Measurements from ENCODE around the gene RABGAP1.

Gene RABGAP1

DNA sequence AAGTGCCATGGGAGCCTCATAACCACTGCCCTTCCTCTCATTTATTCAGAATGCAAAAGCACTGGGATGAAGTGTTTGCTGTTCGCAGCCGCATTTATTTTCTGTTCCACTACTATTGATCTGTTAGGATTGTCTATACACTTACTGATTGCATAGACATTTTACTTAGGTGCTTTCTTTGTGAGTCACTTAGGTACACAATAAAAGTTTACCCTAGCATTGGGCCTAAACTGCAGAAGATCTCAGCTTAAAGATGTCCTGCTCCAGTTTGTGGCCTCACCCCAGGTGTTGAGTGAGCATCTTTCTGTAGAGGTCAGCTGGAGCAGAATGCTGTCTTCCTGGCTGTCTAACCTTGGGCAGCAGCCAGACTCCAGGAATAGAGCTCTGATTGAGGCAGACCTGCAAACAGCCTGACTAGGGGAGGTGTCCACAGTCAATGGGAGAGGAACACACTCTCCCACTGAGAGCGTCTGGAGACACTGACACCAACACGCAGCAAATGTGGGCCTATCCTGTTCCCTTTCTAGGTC, 146.6 kb downstream of the RABGAP1 start:
- DNase-seq: no peak

DNA sequence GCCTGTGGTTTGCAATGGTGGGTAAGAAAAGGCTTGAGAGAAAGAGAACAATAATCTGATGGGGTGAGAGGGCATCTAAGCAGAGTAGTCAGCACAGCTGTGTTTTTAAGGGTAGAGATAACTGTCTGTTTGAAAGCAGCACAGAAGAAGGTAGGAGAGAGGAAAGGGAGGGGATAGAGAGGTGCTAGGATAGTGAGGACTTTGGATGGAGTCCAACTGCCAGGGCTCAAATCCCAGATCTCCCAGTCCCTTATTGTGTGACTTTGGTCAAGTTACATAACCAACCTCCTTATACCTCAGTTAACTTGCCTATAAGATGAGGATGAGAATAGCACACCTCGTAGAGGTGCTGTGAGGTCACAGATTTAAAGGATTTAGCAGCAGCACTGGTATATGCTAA, 148.2 kb downstream of the RABGAP1 start:
- no peak for DNase-seq

DNA sequence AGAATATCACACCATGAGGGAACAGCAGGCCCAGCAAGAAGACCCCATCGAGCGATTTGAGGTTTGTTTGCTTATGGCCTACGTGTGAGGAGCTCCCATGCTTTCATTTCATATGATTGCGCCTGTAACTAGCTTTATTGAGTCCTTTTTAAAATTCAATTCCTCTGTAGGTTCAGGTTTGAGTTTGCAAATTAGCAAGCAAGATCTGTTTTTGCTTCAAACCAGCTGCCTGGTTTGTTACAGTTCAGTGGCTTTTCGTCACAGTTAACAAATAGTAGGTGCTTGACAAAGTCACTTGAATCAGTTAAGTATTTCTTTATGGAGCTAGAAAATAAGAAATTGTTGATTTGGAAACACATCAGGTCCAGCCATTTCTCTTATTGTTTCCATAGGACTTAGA, 149.0 kb downstream of the RABGAP1 start:
- DNase-seq: no peak

DNA sequence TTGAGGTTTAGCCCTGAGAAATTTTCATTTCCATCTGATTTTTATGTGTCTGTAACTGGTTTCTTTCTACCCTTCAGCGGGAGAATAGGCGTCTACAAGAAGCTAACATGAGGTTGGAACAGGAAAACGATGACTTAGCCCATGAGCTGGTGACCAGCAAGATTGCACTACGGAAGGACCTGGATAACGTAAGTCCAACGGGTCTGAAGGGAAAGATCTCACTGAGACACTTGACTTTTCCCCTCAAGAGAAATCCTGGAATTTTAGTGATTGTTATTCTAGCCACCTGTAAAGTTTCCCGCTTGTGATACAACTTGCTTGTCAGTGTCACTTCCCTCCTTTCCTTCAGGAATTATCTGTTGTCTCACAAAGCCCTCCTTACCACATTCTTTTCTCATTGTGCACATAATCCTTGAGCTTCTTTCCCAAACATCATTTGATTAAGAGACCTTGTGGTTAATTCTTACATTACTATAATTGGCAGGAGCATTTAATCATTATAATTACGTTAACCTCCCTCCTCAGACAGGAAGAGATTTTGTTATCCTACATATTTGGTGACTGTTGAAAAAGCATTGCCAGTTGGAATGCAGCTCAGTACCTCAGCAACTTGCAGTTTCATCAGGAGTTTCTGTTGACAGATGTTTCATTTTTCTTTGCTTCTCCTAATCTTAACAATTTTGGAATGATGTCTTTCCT, 149.5 kb downstream of the RABGAP1 start:
- no peak for DNase-seq

DNA sequence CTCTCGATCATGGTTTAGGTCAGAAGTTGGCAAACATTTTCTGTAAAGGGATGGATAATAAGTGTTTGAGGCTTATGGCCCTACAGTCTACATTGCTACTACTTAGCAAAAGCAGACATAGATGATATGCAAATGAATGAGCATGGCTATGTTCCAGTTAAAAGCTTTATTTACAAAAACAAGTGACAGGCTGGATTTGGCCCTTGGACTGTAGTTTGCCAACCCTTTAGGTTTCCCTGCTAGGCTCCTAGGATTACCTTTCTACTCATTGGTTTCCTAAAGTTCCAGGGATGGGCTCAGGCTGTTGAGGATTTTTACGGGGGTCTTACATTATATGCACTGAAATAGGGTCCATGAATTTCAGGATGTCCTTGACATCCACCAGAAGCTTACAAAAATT, 150.1 kb downstream of the RABGAP1 start:
- DNase-seq: no peak

DNA sequence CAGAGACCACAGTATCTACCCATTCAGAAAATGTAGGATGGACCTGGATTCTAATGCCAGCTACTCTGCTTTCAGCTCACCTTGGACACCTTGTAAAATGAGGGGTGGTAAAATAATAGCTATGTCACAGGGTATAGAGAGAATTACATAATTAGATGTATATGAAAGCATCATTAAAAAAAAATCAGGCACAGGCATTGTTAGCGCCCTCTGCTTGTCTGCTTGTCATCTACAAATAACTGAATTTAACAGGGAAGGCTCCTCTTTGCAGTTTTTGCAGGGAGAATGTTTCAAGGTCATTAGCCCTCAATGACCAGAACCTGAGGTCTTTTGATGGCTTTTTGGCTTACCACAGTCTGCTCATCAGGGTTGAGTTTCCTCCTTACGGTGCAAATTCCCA, 150.6 kb downstream of the RABGAP1 start:
- DNase-seq: no peak

DNA sequence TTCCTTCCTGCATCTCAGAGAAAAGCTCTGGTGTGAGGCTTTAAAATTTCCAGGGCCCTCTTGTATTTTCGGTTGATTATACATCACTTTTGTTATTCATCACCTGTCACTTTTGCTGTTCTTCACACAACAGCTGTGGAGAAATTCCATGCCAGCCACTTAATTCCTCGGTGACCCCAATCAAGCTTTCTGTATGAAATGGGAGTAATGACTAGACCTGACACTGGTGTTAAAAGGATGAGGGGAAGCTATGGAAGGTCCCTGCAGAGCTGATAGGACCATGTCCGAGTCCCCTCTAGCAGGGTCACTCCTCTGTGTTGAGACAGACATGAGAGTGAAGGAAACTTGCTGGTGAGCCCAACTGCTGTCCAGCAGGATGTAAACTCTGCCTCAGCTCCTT, 152.3 kb downstream of the RABGAP1 start:
- no peak for DNase-seq

DNA sequence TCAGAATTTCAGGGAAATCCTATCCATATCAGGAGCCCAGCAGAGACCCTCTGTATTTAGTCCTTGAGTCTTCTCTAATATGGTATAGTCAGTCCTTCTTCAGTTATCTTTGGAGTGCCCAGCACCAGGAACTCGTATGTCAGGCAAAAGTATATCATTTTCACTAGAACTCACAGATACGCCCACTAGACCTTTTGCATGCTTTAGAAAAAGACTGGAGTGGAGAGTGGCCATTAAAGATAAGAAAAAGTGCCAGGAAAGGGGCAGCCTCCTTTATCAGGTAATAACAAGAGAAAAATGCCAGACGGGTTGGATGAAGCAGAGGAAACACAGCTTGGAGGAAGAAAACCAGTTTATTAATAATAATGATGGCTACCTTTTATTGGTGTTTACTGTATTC, 156.2 kb downstream of the RABGAP1 start:
- no peak for DNase-seq

DNA sequence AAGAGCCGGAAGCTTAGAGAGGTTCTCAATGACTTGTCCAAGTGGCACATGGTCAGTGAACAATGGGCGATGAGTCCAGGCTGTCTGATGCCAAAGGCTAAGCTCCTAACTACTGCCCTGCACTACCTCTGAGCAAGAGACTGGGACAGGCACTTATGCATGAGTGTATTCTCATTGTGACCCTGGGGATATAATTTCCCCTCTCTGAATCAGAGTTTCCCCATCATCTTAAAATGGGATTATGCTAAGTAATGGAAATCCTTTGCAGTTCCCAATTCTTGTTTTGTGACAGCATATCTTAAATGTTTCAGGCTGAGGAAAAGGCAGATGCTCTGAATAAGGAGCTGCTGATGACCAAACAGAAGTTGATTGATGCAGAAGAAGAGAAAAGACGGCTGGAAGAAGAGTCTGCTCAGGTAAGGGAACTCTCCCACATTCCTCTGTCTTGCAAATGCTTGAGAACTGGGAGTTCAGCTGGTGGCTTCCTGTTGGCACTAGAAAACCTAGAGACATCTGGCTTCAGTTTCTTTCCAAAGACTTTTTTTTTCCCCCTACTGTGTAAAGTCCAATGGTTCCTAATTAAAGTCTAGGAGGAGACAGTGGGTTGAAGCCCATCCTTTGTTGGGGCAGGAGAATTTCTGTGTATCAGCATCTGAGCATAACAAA, 156.7 kb downstream of the RABGAP1 start:
- DNase-seq: no peak

DNA sequence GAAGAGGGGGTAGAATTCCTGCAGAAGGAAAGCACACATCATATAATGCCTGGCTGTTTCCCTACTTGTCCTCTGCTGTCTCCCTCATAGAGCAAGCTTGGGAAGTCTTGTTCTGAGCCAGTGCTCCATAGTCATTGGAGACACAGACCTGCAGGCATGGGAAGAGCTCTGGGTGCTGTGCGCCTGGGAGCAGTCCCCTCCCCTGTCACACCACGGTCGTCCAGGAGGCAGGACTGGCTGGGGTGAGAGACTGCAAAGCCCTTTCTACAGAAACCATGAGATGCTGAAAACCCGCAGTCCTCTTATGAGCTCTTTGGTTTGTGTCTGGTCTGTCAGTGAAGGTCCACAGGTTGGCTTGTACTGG, 157.3 kb downstream of the RABGAP1 start:
- no peak for DNase-seq

DNA sequence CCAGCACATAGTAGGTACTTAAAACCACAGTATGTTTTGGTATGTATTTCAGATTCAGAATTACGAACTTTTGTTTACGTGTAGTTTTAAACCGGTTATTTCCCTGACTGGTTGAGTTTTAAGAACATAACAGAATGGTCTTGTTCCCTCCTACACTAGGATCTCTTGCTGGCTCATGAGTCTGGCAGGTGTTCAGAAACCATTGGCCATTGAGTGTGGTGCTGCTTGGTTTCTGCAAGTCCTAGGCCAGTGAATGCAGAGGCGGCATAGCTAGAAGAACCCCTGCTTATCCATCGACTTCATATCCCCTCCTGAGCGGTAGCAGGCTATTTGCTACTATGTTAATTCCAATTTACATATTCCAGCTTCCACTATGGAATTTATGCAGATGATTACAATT, 158.2 kb downstream of the RABGAP1 start:
- no peak for DNase-seq

DNA sequence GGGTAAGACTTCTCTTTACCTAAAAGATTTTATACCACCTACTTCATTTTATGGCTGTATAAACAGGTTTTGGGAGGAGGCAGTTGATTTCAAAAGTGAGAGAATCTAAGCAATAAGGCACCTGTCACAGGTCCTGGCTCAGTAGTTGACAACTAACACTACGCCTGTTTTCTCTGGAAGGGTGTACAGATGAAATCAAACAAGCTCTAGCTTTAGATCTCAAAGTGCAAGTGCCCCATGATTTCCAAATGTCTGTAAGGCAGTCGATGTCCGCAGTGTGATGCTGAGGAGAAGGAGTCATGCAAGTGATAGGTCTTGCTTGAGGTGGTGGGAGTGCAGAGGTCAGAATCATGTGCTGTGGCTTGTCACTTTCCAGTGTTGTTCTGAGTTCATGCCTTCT, 158.7 kb downstream of the RABGAP1 start:
- DNase-seq: no peak

DNA sequence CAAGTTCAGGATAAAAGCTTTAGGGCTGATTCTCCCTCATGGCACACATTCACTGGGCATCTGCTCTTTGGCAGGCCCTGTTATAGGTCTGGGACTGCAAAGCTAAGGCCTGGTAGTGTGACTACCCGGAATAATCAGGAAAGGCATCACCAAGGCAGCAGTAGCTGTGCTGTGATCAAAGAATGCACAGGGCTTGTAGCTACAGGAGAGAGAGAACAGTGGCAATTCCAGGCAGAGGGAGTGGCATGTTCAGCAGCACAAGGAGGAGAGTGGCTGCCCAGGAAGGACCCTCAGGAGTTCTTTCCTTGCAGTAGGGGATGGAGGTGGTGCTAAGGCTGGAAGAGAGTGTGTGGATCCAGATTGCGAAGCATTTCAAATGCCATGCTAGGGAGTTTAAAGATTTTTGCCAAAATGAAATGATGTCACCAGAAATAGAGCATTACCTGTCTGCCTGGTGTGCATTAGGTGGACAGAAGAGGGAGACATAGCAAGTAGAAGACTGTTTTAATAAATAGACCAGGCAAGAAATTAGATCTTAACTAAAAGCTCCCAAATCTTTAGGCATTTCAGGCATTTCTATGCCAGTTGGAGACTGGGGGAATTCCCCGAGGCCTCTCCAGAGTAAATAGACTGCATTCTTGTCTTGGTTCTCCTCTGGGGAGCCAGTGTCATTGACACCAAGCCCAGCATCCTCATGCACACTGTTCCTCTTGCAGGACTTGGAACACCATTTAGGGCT, 161.7 kb downstream of the RABGAP1 start:
- DNase-seq: no peak

DNA sequence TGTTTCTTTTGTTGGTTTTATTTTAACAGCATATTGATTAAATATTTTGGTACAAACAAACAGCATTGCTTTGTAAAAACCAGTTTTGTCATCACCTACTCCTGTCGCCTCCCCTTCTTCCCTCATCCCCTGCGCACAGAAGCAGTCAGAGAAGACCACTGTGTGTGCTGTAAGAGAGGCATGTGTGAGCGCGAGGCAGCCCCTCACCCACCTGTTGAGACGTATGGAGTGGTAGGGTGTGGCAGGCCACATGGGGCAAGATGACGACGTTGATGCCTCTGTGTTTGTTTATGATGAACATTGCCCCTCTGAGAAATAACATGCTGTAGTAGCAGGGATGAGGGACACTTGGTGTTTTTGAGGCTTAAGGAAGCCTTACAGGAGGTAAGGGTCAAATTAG, 164.0 kb downstream of the RABGAP1 start:
- no peak for DNase-seq

DNA sequence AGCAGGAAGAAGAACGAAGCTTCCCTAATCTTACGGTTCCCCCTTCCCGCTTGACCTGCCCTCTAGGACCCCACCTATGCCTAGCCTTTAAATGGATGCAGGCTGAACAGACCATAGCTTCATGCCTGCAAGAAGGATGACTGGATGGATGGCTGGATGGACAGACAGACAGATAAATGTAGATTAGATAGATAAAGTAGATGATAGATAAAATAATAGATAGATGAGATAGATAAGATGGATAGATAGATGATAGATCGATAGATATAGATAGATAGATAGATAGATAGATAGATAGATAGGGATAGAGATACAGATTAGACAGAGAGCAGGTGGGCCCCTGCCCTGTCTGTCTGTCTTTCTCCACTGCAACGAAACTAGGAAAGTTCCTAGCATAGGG, 164.7 kb downstream of the RABGAP1 start:
- no peak for DNase-seq

DNA sequence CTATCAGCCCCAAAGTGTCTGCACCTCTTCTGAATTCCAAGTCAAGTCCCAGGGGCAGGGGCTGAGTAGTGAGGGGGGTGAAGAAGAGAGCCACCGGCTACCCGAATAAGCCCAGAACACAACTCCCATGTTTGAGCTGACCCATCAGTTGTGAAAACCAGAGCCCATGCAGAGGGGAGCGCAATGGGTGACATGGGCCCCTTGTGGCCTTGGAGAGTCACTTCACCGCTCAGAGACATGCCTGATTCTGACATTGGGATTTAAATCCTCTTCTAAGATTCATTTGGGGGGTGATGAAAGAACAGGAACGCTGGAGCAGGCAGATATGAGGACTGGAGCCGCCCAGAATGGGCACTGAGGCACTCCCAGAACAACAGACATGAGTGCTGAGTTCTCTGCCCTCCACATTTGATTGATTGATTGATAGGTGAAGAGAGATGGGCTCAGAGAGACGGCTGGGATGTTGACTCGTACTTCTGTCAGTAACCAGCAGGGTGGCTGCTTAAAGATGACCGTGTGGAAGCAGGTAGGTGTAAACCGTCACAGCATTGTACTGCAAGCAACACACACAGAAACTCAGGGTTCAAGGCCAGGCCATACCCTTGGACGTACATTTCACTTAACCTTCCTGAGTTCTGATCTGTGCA, 166.9 kb downstream of the RABGAP1 start:
- DNase-seq: no peak

DNA sequence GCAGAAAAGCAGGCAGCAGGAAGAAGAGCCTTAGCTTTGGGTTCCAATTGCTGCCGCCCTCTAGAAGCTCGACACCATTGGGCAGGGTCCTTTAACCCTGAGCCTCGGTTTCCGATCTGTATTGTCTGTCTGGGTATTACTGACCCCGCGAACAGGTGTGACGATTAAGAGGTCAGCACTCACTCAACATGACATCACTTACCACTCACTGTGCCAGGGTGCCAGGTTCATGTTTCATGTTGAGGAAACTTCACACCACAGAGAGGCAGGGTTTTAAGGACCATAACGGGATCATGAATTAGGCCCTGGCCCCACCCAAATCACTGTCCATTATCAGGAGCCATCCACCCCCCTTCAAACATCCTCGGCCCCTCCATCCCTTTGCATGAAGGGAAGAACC, 168.2 kb downstream of the RABGAP1 start:
- no peak for DNase-seq

DNA sequence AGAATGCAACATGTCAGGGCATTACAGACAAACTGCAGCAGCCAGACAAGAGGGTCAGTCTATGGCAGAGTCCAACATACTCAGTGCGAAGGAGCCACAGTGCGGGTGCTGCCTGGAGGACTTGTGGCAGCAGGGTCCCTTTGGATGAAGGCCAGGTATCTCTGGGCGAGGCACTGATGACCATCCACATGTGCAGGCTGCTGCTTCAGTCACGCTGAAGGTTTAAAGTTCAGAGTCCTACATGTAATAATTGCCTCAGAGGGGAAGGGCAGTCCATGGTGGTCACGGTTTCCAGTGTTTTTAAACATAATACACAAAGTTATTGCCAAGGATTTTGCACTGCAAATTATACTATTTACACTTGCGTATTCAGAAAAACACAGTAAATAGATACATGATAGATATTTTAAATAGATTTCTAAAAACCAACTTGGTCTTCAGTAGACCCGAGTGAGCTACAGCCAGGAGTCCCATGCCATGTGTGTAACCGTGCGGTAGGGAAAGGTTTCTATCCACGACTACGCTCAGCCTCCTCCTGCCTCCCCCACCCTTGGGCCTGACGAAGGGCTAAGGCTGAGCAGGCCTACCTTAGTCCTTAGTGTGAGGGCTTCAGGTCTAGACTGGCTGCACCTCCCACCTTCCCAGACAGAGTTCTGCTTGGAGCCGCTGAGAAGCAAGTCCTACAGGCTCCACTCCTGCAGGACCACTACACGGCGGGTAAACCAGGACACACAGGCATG, 168.9 kb downstream of the RABGAP1 start:
- DNase-seq: no peak

DNA sequence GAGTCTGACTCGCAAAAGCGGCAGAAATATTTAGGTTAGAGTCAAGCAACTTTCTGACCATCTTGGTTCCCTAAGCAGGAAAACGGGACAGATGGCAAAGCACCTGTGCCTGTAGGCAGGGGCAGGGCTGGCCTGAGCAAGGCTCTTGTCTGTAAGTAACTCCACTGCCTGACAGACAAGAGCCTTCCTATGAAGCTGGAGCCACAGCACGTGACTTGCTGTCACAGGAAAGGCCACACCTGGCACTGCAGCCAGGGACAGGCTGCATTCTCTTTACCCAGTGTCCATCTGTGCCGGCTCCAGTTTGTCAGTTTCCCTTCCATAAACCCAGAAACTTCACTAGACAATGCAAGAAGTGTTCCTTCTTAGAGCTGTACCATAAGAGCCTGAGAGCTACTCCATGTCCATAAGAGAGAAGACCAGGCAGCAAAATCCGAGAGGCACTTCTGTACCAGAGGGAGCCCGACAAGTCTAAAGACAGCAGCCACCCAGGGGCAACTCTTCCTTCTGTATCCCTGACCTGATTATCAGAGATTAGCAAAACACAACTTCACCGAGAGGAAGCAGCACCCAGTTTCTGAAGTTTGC, 170.7 kb downstream of the RABGAP1 start:
- no peak for DNase-seq

DNA sequence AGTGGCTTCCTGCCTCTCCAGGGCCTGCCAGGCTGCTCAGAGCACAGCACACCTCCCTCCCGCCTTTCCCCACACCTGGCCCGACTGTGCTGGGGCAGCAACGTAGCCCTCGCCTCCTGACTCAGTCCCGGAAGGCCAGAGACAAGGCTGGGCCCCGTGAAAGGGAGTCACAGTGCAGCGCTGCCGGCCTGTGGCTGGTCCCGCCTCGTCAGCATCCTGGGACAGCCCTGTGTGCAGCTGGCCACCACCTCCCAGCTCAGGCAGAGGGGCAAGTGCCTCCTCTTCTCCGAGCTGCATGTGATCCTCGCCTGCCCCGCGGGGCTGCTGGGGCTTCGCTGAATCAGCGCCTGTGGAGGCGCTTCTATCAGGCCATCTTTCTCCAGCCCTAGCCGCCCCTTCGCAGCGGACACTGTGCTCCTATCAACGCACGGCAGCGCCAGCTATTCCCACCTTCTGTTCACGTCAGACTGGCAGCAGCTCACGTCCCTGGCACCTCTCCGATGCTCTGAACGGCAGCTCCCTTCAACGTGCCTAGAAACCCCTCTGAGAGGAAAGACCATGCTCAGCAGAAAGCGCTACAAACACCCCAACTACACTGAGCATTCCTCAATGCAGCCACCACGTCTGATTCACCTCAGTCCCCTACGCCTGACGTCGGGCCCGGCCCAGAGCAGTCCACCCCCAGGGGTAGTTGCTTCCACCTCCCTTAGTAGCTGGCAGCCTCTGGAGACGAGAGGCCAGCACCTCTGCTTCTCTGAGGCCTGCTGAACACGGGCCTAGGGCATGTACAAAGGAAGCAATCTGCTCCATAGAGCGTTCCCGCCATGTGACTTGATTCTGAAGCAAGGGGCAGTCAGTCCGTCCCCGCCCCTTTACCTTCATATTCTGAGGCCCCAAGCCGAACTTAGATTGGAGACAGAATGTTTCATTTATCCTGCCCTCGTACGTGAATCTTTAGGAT, 171.5 kb downstream of the RABGAP1 start:
- no peak for DNase-seq

DNA sequence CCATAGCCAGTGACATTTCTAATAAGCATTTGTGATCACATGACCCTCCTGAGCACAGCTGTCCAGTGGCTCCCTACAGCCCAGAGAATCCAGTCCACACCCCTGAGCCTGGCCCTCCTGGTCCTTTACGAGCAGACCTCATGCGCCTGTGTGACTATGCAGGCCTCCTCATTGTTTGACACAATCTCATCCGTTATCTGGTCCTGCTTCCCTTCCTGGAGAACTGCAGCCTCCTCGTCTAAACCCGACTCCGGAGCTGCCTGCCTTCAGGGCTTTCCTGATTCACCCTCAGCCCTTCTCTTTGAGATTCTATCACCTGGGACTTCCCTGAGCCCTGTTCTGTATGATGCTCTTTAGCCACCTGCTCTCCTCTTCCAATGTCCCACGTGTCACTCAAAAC, 172.4 kb downstream of the RABGAP1 start:
- DNase-seq: no peak
